Colonic mucosa (tissue), 4 donors: ENCODE measurements around the gene NR3C1. TPM values are rescaled to one million over a fixed set of nuclear protein-coding genes. Genes with fewer than 3 reads are reported as not detected.

ENCODE experiments used
- DNase-seq: peaks from one replicate; pipeline ENCODE4 v3.0.0-alpha.2; 2020
- H3K27ac ChIP-seq: fragments of 200-600 bp; one replicate; pipeline ENCODE4 v1.8.0; 2021
- H3K27me3 ChIP-seq: fragments of 200-600 bp; one replicate; pipeline ENCODE4 v1.8.0; 2021
- H3K36me3 ChIP-seq: fragments of 200-600 bp; one replicate; pipeline ENCODE4 v1.8.0; 2021
- H3K4me1 ChIP-seq: fragments of 200-600 bp; one replicate; pipeline ENCODE4 v1.8.0; 2021; ENCODE audit warnings: mild to moderate bottlenecking
- H3K4me3 ChIP-seq: fragments of 200-600 bp; one replicate; pipeline ENCODE4 v1.8.0; 2021
- H3K9ac ChIP-seq, 2 donors: one replicate each; pipeline ENCODE4 v1.7.0; 2013; ENCODE audit warnings: control low read depth in 2 of 2, low read depth in 2 of 2, low read length in 2 of 2
- H3K9me3 ChIP-seq: fragments of 200-600 bp; one replicate; pipeline ENCODE4 v1.8.0; 2021
- CTCF ChIP-seq: fragments of 200-600 bp; IDR thresholded peaks from one replicate; pipeline ENCODE4 v1.8.0; 2022; ENCODE audit warnings: antibody characterized with exemption, mild to moderate bottlenecking
- intact Hi-C: fragments of 100-400 bp; cut with DNase I; formaldehyde crosslinking; loops from one replicate; pipeline ENCODE4 v1.14.1; 2022
- total RNA-seq, 2 donors: library from RNA; stranded (reverse); fragmentation: NEBNext Ultra II Directional in 1 of 2; extraction: Animal tissue kit (Norgen Biotek cat#: 25700) in 1 of 2; gene quantifications; one replicate each; pipeline ENCODE4 v1.2.1, GENCODE V29; 2021
- donor health status: healthy.
- donor health status: DM: no; HTN: no; CAD: no.
- donor health status: DM: no; HTN: no; CAD: no.

The NR3C1 gene
- total RNA-seq, 2 donors from 2014 or later = 13.0 to 23.5 TPM

- Histone ChIP-seq H3K9ac (no peak overlapping the region), H3K4me3 (no peak overlapping the region), H3K27ac (no peak overlapping the region), H3K27me3 (no peaks in the 10 kb centered on the region), H3K4me1 (no peaks in the 10 kb centered on the region), H3K9me3 (no peaks in the 10 kb centered on the region), H3K36me3 (no peaks in the 10 kb centered on the region)
- intact Hi-C loops = no loop called here
- no peak for TF ChIP-seq CTCF
- DNase-seq = no peak
These were observed 154.5 kb downstream of the NR3C1 start for GRCh38 chr5:143248822-143249579.

- Histone ChIP-seq H3K4me3 (no peak overlapping the region), H3K27me3 (no peaks in the 10 kb centered on the region), H3K9me3 (no peaks in the 10 kb centered on the region), H3K36me3 (no peaks in the 10 kb centered on the region), H3K9ac (no peak overlapping the region), H3K27ac (no peak overlapping the region), H3K4me1 (no peaks in the 10 kb centered on the region)
- no peak for DNase-seq
- intact Hi-C loops = no loop called here
- no peak for TF ChIP-seq CTCF
These were observed 155.1 kb downstream of the NR3C1 start for GRCh38 chr5:143248391-143248790.

GRCh38 chr5:143247134-143247815 lies 156.2 kb downstream of the NR3C1 start:
- no peak for DNase-seq
- intact Hi-C loops = no loop called here
- H3K36me3 ChIP-seq = no peaks in the 10 kb centered on the region
- no peaks in the 10 kb centered on the region for H3K27me3 ChIP-seq
- TF ChIP-seq CTCF = no peak
- no peaks in the 10 kb centered on the region for H3K4me1 ChIP-seq
- no peak overlapping the region for H3K9ac ChIP-seq
- H3K4me3 ChIP-seq = no peak overlapping the region
- no peak overlapping the region for H3K27ac ChIP-seq
- no peaks in the 10 kb centered on the region for H3K9me3 ChIP-seq

GRCh38 chr5:143245929-143246561 lies 157.4 kb downstream of the NR3C1 start:
- Histone ChIP-seq H3K4me1 (no peaks in the 10 kb centered on the region), H3K27me3 (no peaks in the 10 kb centered on the region), H3K36me3 (no peaks in the 10 kb centered on the region), H3K9me3 (no peaks in the 10 kb centered on the region), H3K27ac (no peak overlapping the region), H3K4me3 (no peak overlapping the region), H3K9ac (no peak overlapping the region)
- no peak for DNase-seq
- intact Hi-C loops = no loop called here
- TF ChIP-seq CTCF = no peak

GRCh38 chr5:143244990-143245389 lies 158.5 kb downstream of the NR3C1 start:
- Histone ChIP-seq H3K4me1 (no peaks in the 10 kb centered on the region), H3K27me3 (no peaks in the 10 kb centered on the region), H3K36me3 (no peaks in the 10 kb centered on the region), H3K9ac (no peak overlapping the region), H3K4me3 (no peak overlapping the region), H3K27ac (no peak overlapping the region), H3K9me3 (no peaks in the 10 kb centered on the region)
- intact Hi-C loops = no loop called here
- no peak for DNase-seq
- no peak for TF ChIP-seq CTCF
